GM18868 (cell line): ENCODE results near the gene CFAP299.

ENCODE experiments used
- ATAC-seq: cut with Tn5 transposase; IDR thresholded peaks from one replicate; pipeline ENCODE4 v1.9.1; 2021; ENCODE audit warnings: mild to moderate bottlenecking, moderate library complexity; ENCODE audit not compliant: unreplicated experiment

CFAP299 gene

DNA sequence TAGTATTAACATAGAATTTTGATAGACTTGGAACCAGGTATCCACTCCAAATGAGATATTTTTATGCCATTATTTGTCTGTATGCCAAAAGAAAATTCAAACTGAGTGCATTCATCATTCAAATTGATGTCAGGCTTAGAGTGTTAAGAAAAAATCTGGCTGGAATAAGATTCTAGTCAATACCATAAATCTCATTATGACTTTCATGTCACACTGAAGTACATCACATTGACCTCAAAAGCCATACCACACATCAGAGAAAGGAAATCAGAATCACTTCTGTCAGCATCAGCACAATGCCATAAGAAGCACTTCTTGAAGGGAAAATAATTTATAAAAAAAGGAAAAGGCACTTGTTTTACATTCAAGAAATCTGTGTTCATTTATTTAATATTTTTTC, 575.9 kb downstream of the CFAP299 start:
- ATAC-seq, result peak; percentile 44

DNA sequence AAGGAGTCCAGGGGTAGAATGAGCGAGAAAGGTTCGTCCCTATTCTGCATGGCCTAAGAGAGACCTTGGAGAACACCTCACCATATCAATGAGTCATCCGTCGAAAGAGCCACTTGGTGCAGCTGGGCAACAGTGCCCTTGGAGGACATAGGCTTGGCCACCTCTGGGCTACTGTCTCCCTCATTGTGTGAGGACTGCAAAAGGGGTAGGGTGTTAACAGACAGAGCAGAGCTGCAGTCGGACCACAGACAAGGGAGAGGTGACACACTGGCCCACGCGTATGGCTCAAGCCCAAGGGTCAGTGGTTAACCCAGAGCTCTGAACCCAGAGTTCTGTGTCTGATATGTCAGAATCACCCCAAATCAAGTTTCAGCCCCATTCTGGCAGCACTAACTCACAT, 576.8 kb downstream of the CFAP299 start:
- ATAC-seq, result no peak

DNA sequence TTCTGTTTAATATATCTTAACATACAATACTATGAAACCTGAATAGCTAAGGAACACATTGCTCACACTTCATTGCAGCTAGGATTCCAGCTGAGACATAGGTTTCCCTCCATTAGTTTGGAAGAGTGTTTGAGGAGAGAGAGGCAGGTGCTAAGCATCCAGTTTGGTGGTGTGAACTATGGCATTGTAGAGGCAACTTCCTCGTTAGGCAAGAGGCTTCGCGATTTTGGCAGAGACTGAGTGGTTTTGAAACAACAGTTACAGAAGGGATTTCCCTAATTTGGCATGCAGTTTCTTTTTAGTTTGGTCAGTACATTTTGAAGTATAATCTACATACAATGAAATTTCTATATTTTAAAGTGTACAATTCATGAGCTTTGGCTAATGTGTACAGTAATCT, 577.9 kb downstream of the CFAP299 start:
- peak; percentile 95 for ATAC-seq

DNA sequence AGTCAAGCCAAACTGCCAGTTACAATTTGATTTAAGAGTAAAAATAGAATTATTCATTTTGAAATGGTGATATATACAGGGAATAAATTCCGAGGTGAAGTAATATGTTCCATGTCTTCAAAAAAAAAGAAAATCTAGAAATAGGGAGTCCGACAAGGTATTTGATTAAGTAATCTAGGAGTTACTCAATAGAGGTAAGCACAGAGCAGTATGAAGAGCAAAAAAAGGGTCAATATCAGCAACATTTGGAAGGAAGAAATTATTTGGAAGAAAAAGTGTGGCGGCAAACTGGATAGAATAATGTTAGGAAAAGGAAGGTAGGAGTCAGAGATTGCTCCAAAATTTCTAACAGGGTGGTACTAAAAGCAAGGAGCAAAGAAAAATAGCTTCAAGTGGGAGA, 581.2 kb downstream of the CFAP299 start:
- no peak for ATAC-seq

DNA sequence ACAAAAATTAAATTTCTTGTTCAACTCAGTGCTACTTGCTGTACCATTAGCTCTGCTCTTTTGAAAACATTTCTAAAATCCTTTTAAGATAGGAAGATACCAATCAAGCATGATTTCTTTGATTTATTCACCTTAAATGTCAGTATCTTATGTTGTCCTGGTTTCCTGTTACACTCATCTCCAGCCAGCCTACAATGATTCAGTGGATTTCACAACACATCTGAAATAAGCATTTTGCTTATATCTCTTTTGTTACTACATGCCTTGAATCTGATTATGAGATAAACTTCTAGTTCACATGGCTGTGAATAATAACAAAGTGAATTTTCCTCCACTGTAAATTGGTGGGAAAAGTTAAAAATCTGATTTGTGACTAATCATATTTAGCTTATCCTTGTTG, 582.5 kb downstream of the CFAP299 start:
- ATAC-seq, result no peak

DNA sequence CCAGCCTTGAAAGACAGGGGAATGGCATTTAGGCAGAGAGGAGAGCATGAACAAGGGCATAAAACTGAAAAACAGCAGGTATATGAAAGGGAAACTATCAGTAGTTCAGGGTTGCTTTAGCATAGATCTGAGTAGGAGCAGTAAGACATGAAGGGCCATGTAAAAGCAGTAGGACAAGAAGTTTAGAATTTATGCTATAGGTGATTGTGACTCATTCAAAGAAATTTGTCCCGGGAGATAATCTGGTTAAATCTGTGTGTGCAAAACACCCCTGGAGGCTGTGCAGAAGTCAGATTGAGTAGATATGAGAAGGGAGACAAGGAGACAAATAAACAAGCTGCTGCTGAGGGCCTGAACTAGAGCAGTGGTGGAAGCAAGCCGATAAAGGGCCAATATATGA, 585.9 kb downstream of the CFAP299 start:
- ATAC-seq, result no peak

DNA sequence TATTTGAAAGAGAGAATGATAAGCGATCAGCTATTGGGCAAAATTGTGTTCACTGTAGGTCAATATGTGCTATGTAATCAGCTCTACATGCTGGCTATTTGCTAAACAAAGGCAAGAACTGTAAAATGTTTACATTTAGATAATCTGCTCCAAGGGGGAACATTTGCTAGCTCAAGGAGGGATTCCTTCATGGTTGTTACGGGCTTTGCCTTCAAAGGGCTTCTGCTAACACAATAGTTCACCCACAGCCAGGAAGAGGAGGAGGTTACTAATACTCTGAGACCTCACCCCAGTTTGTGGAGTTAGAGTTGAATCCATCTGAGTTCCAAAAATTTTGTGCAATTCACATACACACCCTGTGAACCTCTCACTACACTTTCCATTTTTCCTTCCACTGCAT, 587.4 kb downstream of the CFAP299 start:
- no peak for ATAC-seq

DNA sequence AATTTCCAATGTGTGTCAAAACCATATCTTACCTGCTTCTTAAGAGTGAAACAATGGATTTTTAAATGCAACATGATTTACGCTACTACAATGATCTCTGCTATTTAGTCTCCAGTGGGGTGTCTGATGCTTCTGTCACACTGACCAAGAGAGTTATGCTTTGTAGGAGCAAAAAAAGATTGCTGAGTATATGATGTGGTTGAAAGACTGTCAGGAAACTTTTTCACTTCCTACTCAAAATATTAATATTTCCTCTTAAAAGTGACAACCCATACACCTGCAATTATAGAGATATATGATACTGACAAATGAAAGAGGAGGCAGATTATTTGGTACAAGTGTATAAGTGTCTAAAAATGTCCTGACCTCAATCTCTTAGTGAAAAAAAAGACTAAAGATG, 589.8 kb downstream of the CFAP299 start:
- no peak for ATAC-seq

DNA sequence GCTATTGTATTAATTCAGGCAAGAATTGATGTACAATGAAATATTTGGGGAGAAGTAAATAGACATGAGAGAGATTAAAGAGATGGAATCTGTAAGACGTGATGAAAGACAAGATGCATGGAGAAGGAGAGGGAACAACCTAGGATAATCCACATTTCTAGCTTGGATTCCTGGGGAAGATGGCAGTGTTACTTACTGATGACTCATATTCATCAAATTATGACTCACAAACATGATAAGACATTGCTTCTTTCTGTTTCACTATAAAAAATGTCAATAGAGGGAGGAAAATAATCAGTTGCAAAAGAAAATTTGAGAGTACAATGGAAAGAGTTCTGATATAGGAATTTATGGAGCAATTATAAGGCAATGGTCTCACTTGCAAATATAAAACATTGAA, 590.9 kb downstream of the CFAP299 start:
- peak; percentile 60 for ATAC-seq

DNA sequence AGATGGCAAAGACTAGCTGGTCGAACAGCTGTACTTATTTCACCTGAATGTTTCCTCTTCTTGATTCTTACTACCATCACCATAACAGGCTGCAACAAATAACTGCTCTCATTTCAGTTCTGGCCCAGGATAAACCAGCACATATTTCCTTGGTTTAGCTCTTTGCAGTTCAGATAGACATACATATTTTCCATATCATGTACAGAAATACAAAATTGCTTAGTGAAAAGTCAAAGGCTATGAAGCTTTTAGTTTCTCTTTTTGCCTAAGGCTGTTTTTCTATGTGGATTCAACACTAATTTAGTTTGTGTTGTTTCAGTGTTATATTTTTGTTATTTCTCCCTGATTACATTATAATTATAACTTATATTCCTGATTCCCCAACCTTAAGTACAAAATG, 591.4 kb downstream of the CFAP299 start:
- ATAC-seq, result peak; percentile 22

DNA sequence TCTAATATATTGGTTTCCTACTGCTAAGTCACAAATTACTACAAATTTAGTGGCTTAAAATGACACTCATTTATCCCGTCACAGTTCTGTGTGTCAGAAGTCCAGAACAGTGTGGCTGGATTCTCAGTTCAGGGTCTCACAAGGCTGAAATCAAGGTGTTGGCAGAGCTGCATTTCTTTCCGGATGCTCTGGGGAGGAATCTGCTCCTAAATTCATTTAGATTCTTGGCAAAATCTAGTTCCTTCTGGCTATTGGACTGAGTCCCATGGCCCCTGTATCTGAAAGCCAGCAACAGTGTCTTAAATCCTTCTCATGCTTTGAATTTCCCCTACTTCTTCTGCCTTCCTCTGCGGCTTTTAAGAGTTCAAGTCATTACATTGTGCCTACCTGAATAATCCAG, 591.9 kb downstream of the CFAP299 start:
- no peak for ATAC-seq

DNA sequence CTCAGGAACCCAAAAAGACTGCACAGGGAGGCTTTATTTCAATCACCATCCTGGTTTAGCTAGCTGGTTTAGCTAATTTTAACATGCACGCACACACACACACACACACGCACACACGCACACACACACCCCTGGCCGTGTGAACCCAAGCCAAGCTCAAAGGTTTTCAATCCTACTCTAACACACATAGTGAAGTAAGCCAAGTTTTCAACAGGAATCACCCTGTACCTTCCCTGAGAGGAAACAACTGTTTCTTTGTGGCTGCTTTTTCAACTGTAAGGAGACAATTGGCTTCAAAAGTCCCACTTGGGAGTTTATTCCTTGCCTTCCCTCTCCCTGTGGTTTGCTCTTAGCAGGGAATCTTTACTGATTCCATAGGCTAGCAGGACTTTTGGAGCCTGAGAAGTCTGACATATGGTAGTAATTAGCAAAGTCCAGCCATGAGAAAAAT, 596.1 kb downstream of the CFAP299 start:
- no peak for ATAC-seq

DNA sequence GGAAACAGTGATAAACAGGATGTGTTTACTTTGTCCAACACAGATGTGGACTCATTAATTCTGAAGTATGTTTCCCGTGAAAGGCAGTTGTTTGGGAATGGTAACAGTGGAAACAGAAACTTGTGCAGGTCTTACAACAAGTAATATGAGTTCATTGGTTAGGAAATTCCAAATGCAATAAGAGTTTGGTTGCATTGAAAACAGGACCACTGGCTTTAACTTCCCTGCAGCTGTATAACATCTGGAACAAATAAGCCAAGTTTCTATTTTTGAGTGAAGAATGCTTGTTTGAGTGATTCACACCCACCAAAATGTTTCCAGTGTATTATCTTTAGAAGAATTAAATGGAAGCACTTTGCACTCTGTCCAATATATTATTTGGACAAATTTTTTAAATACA, 612.6 kb downstream of the CFAP299 start:
- no peak for ATAC-seq

DNA sequence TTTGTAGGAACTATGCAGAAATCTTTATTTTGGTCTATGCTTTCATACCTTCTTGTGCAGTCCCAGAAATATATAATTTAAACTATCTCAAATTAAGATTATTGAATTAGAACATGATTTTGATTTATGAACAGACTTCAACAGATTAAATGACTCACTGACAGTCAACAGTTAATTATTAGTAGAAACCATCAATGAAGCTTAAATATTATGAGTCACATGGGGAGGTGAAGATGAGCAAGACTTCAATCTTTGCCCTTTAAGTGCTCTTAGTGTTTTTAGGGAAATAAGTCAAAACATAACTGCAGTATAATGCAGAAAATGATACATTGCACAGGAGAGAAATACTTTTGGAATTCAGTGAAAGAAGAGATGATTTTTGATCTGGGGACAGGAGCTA, 613.5 kb downstream of the CFAP299 start:
- no peak for ATAC-seq

DNA sequence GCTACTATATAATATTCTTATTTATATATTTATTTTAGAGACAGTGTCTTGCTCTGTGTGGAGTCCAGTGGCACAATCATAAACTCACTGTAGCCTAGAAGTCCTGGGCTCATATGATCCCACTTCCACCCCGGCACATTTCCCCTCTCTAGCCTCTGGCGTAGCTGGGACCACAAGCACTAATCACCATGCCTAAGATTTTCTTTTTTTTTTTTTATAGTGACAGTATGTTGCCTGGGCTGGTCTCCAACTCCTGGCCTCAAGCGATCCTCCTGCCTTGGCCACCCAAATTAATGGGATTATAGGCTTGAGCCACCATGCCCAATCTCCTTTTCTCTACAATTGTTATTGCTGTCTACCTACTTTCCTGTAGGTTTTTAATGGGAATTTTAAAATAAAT, 620.9 kb downstream of the CFAP299 start:
- no peak for ATAC-seq

DNA sequence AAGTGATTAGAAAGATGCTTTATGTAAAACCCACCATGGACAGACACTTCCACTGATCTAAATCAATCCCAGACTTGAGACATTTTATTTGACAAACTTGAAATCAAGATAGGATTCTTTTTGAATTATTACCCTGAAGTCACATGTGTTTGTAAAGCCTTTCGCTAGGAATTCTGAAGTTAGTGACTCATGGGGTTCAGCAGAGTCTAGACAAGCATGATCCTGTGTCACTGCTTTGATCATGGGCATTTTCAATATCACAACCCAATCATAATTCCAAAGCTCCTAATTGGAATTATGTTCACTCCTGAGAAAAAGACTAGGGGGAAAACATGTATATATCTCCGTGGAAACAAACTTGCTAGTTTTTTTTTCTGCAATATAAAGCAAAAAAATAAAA, 627.5 kb downstream of the CFAP299 start:
- ATAC-seq, result no peak

DNA sequence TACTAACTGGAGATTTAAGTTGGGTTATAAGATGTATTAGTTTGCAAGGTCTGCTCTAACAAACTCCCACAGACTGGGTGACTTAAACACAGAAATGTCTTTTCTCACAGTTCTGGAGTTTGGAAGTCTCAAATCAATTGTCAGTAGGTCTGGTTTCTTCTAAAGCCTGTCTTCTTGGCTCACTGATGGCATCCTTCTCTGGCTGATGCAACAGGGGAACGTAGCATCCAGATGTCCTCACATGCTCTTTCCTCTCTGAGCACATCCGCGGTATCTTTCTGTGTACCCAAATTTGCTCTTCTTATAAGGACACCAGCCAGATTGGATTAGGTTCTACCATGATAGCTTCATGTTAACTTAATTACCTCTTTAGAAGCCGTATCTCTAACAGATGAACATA, 631.8 kb downstream of the CFAP299 start:
- no peak for ATAC-seq

DNA sequence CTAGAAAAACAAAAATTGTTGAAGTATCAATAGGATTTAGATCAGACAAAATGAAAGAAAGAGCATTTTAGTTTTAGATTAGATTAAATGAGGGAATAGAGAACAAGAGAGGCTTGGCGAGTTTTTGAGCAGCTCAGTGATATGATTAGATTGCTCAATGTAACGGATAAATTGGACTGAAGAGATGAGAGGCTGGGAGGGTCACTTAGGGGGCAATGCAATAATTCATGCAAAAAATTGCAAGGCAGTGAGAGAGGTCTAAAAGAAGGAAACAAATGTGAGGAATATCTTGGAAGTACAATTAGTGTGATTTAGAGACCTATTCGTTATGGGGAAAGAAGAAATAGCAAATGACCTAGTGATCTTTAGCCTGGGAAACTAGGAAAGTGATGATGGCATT, 644.7 kb downstream of the CFAP299 start:
- no peak for ATAC-seq

DNA sequence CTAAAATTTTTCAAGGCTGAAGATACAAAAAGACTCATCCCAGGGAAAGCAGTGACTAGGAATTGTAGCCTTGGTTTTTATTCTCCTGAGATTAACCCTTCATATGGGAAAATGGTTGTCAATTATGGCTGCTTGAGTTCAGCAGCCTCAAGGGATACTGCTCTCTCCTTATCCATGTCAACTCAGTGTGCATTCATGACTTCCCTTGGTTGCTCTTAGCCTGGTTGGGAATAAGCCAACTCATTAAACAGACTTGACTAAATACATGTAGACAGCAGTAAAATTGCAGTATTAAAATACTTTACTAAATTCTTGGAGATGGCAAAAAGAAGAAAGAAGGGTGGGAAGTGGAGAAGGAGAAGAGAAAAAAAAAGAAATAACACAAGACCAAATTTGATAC, 650.5 kb downstream of the CFAP299 start:
- ATAC-seq, result no peak

DNA sequence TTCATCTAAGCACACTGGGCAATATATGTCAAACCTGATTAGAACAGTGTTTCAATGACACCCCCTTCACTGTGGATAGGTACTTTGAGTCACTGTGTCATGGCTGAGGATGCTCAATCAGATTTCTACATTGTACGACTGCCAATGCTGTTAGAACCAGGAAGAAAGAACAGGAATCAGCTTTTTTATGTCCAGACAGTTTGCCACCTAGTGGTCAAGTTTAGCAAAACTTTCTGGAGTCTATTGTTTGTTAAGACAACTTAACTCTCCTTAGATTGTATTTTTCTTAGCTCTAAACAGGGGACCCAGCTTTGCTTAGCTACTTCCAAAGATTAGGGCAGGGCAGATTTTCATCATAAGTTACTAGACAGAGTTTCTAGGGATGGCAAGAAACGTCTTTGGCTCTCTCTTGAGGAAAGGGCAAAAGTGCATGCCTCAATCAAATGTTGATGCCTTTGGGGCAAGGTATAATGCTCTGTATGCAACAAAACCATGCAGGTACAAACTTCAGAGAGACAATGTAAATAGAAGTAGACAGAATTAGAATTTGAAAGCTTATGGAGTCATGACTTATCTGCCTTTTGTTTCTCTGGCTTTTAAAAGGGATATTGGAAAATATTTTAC, 654.5 kb downstream of the CFAP299 start:
- ATAC-seq, result peak; percentile 84

DNA sequence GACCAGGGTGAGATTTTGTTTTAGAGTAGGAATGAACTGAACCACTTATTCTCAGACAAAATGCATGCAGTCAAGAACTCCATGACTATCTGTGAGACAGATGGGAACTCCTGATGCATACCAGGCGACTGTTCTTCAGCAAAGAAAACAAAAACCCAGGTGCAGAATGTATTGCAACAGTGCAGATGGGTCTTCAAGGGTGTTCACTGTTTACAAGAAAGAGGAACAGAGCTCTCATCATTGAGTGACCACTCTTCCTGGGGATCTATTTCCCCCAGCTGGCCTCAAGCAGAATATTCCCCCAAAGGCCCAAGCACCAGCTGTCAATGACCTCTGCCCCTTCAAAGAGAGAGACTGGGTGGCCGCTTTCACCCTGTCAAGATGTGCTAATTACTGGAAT, 655.3 kb downstream of the CFAP299 start:
- no peak for ATAC-seq

DNA sequence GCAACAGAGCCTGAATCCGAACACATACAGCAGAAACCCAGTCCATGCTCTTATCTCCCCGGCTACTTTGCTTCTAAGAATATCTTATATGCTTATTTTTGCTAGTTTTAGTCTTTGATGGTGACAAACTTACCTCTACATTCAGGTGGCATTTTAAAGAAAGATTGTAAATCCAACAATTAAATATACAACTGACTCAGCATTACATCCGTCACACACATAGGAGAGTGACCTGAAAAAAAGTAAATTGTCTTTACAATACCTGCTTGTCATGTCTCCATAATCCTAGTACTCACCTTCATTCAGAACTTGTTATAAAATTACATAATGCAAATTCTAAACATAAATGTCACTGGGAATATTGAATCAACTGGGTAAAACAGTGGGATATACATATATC, 664.4 kb downstream of the CFAP299 start:
- ATAC-seq, result no peak

DNA sequence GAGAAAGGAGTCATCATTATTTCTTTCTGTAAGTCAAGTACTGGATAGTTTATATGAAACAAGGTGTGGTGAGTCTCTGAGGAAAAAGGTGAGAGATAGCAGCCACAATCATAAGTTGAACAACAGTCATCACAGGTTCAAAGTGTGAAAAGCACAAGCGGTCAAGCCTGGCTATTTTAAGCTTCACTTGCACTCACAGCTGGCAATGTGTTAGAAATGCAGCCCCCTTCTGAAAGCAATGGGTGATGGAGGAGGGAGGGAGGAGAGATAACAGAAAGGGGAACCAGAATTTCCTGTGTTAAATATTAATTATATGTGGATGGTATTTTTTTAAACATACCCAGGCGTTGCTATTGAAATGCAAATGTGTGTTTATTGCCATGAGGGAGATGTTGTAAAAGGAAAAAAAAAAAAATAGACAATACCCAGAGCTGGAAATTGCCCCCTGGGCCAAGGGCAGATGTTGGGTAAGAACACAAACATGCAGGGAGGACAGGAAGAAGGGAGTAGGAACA, 668.1 kb downstream of the CFAP299 start:
- peak; percentile 92 for ATAC-seq
